Prostate gland (tissue), 2 donors: ENCODE data around the gene PRKCI.

Source experiments
- POLR2A ChIP-seq: fragments of 450-650 bp; IDR thresholded peaks from one replicate; pipeline ENCODE4 v1.6.1; 2016; ENCODE audit warnings: antibody characterized with exemption, mild to moderate bottlenecking
- POLR2AphosphoS5 ChIP-seq: sonication (generic); formaldehyde crosslinking; IDR thresholded peaks from one replicate; pipeline ENCODE4 v1.6.1; 2017; ENCODE audit warnings: antibody characterized with exemption
- TF ChIP-seq, protein P1 (sequence below), 4 experiments: fragments of 200-600 bp in 2 of 4; fragments of 450-650 bp in 2 of 4; sonication (generic) in 2 of 4; IDR thresholded peaks; 1 replicate in 3 of 4; 2 replicates in 1 of 4; pipeline ENCODE4 v1.5.1; 2016 to 2019; ENCODE audit warnings: antibody characterized with exemption in 4 of 4, mild to moderate bottlenecking in 2 of 4, moderate library complexity in 2 of 4

- no peak for TF ChIP-seq POLR2AphosphoS5
- TF ChIP-seq, protein P1, sequence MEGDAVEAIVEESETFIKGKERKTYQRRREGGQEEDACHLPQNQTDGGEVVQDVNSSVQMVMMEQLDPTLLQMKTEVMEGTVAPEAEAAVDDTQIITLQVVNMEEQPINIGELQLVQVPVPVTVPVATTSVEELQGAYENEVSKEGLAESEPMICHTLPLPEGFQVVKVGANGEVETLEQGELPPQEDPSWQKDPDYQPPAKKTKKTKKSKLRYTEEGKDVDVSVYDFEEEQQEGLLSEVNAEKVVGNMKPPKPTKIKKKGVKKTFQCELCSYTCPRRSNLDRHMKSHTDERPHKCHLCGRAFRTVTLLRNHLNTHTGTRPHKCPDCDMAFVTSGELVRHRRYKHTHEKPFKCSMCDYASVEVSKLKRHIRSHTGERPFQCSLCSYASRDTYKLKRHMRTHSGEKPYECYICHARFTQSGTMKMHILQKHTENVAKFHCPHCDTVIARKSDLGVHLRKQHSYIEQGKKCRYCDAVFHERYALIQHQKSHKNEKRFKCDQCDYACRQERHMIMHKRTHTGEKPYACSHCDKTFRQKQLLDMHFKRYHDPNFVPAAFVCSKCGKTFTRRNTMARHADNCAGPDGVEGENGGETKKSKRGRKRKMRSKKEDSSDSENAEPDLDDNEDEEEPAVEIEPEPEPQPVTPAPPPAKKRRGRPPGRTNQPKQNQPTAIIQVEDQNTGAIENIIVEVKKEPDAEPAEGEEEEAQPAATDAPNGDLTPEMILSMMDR (IDR thresholded peaks at IDR 0.05) = no peak
- TF ChIP-seq POLR2A = no peak
Observed at GRCh38 chr3:170277833-170278580, 55.8 kb downstream of the PRKCI start.
